Activated CD4-positive, alpha-beta memory T cell treated with anti-CD3 and anti-CD28 coated beads for 36 hours (primary cell): Measurements from ENCODE around the gene XIRP1. TPM values are rescaled to one million over a fixed set of nuclear protein-coding genes. Genes with fewer than 3 reads are reported as not detected.

Source experiments
- CTCF ChIA-PET: fragments of 350-600 bp; sonication (Branson Sonifier 250); formaldehyde crosslinking; loops from one replicate; lab custom pipeline; 2021; ENCODE audit warnings: antibody characterized with exemption, inconsistent platforms; lab: Charles Lee
- POLR2A ChIA-PET: fragments of 350-600 bp; sonication (Branson Sonifier 250); formaldehyde crosslinking; loops from one replicate; lab custom pipeline; 2021; ENCODE audit warnings: antibody characterized with exemption; lab: Charles Lee
- DNase-seq: peaks from one replicate; pipeline ENCODE4 v3.0.0-alpha.2; 2020
- H3K27ac Mint-ChIP-seq: one replicate; pipeline ENCODE4 v1.8.0; 2021; ENCODE audit warnings: mixed read lengths
- H3K27me3 Mint-ChIP-seq: one replicate; pipeline ENCODE4 v1.8.0; 2021; ENCODE audit warnings: mixed read lengths
- H3K36me3 Mint-ChIP-seq: one replicate; pipeline ENCODE4 v1.8.0; 2021; ENCODE audit warnings: mixed read lengths
- H3K4me1 Mint-ChIP-seq: one replicate; pipeline ENCODE4 v1.8.0; 2021; ENCODE audit warnings: low read depth, mixed read lengths
- H3K4me3 Mint-ChIP-seq: one replicate; pipeline ENCODE4 v1.8.0; 2021; ENCODE audit warnings: mild to moderate bottlenecking, mixed read lengths
- H3K9me3 Mint-ChIP-seq: one replicate; pipeline ENCODE4 v1.8.0; 2021; ENCODE audit warnings: mixed read lengths
- intact Hi-C: fragments of 100-400 bp; cut with micrococcal nuclease; formaldehyde crosslinking; loops from one replicate; pipeline ENCODE4 v1.15.1; 2023
- total RNA-seq, 2 experiments: library from RNA; stranded (reverse); gene quantifications; one replicate each; pipeline ENCODE4 v1.2.3, GENCODE V29; 2021

XIRP1 gene
- total RNA-seq, 2 experiments from 2014 or later = 1.3 to 1.6 TPM

- no peak overlapping the region for H3K4me3 Mint-ChIP-seq
- no peak overlapping the region for H3K27ac Mint-ChIP-seq
- H3K36me3 Mint-ChIP-seq = no peaks in the 10 kb centered on the region
- no peak for DNase-seq
- ChIA-PET CTCF (interaction anchor here (0.6 to 2.1 kb wide), 2 partner anchors 67 to 71 kb away, joined by 3 to 9 read pairs; no protein-coding TSS in a partner anchor), POLR2A (no interaction called here)
- H3K4me1 Mint-ChIP-seq = peaks cover 6% of the 10 kb centered on the region
- peaks cover 6% of the 10 kb centered on the region for H3K27me3 Mint-ChIP-seq
- intact Hi-C loops = no loop called here
- H3K9me3 Mint-ChIP-seq = no peaks in the 10 kb centered on the region
These were observed 28.7 kb upstream of the XIRP1 start for GRCh38 chr3:39221141-39221530.

- DNase-seq = no peak
- H3K9me3 Mint-ChIP-seq = no peaks in the 10 kb centered on the region
- ChIA-PET CTCF (interaction anchor here (0.6 to 2.1 kb wide), 4 partner anchors 30 to 73 kb away, joined by 3 to 9 read pairs (median 5); no protein-coding TSS in a partner anchor), POLR2A (no interaction called here)
- H3K4me3 Mint-ChIP-seq = no peak overlapping the region
- H3K36me3 Mint-ChIP-seq = no peaks in the 10 kb centered on the region
- H3K27ac Mint-ChIP-seq = no peak overlapping the region
- H3K4me1 Mint-ChIP-seq = peaks cover 9% of the 10 kb centered on the region
- H3K27me3 Mint-ChIP-seq = peaks cover 6% of the 10 kb centered on the region
- intact Hi-C loops = no loop called here
These were observed 28.2 kb upstream of the XIRP1 start for GRCh38 chr3:39220407-39221140.

DNA sequence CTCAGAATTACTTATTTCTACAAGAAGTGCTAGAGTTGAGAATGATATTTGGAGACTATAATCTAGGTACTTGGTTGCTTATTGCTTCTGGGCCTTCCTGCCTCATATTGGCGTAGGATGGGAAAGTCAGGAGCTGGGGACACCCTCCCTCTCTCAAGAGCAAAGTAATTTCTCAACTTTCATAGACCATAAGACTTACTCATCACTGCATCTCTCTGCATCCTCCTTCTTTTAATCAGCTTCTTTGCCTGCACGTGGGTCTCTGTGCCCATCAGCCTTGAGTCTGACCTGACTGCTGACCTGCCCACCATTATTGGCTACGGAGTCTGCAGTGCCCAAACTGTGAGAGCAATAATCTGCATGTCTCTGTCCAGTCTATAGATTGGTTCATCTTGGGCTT lies 27.3 kb upstream of the XIRP1 start:
- Mint-ChIP-seq H3K4me1 (peaks cover 9% of the 10 kb centered on the region), H3K27ac (no peak overlapping the region), H3K27me3 (peaks cover 6% of the 10 kb centered on the region), H3K9me3 (no peaks in the 10 kb centered on the region), H3K36me3 (no peaks in the 10 kb centered on the region), H3K4me3 (no peak overlapping the region)
- intact Hi-C loops = no loop called here
- POLR2A ChIA-PET = no interaction called here
- CTCF ChIA-PET = interaction anchor here (1.1 to 2.2 kb wide), 4 partner anchors 29 to 73 kb away, joined by 3 to 9 read pairs (median 8); no protein-coding TSS in a partner anchor
- DNase-seq = no peak

- intact Hi-C loops = no loop called here
- no peak overlapping the region for H3K4me3 Mint-ChIP-seq
- no peak overlapping the region for H3K27ac Mint-ChIP-seq
- ChIA-PET POLR2A (interaction anchor here (0.7 kb wide), 1 partner anchor 24 kb away, joined by 6 read pairs; no protein-coding TSS in a partner anchor), CTCF (interaction anchor here (0.9 to 2.8 kb wide), 4 partner anchors 26 to 89 kb away, joined by 3 to 12 read pairs (median 6); no protein-coding TSS in a partner anchor)
- H3K36me3 Mint-ChIP-seq = no peaks in the 10 kb centered on the region
- no peaks in the 10 kb centered on the region for H3K9me3 Mint-ChIP-seq
- DNase-seq = no peak
- peaks cover 9% of the 10 kb centered on the region for H3K4me1 Mint-ChIP-seq
- peaks cover 4% of the 10 kb centered on the region for H3K27me3 Mint-ChIP-seq
These were observed 23.9 kb upstream of the XIRP1 start for GRCh38 chr3:39216176-39216790.

DNA sequence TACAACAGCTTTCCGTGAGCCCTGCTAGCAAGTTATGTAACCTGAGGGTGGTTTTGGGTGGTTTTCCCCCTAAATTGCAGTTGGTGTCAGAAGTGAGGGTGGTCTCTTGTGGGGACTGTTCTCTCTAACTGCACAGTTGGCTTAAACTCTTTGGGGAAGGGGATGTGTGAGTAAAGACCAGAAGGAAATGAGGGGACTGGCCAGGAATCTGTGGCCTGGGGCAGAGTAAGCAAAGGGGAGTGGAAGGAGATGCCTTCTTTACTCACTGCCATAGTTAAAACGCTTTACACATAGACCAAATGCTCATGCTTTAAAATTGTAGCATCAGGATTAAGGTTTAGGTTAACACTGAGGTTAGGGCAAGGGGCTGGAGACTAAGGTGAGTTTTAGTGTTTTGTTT lies 21.2 kb upstream of the XIRP1 start:
- Mint-ChIP-seq H3K9me3 (no peaks in the 10 kb centered on the region), H3K4me1 (peaks cover 14% of the 10 kb centered on the region), H3K36me3 (no peaks in the 10 kb centered on the region), H3K27me3 (no peaks in the 10 kb centered on the region), H3K4me3 (no peak overlapping the region), H3K27ac (no peak overlapping the region)
- CTCF ChIA-PET = interaction anchor here (2.2 to 6.8 kb wide), 3 partner anchors 24 to 78 kb away, joined by 8 to 47 read pairs (median 9); no protein-coding TSS in a partner anchor
- POLR2A ChIA-PET = no interaction called here
- intact Hi-C loops = no loop called here
- no peak for DNase-seq

GRCh38 chr3:39212665-39213064 lies 20.3 kb upstream of the XIRP1 start:
- DNase-seq = no peak
- no peak overlapping the region for H3K4me3 Mint-ChIP-seq
- no peaks in the 10 kb centered on the region for H3K36me3 Mint-ChIP-seq
- ChIA-PET CTCF (interaction anchor here (0.7 to 6.8 kb wide), 3 partner anchors 23 to 79 kb away, joined by 3 to 47 read pairs (median 9); no protein-coding TSS in a partner anchor), POLR2A (no interaction called here)
- H3K9me3 Mint-ChIP-seq = no peaks in the 10 kb centered on the region
- intact Hi-C loops = no loop called here
- H3K27ac Mint-ChIP-seq = no peak overlapping the region
- H3K4me1 Mint-ChIP-seq = peaks cover 14% of the 10 kb centered on the region
- no peaks in the 10 kb centered on the region for H3K27me3 Mint-ChIP-seq

DNA sequence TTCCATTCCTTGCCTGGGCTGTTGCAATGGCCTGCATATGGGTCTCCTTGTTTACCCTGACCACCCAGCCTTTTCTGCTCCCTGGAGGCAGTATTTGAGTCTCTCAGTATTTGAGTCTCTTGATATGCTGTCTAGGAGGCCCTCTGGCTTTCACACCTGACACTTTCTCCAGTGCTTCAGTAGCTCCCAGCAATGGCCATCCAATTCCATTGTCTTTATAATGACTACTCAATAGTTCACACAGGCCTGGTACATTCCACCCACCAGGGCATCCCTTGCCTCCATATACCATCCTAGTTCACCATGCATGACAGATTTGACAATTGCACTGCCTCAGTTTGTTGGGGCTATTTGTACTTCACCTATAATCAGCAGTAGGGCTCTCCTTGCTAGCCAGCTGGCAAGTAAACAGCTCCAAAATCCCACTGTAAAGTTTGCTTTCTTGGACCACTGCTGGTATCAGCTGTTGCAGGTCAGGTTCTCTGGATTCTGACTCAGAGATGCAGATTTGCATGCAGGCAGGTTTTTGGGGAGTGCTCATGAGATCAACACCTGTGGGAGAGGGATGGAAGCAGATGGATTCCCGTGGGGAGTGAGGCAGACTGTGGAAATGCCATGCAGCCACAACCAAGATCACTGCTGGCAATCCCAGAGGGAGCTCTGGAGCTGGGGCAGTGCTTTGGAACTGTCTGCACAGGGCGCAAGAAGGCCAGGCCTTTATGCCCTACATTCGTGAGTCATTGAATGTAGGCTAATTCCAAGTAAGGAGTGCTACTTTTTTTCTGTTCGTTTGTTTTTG lies 19.1 kb upstream of the XIRP1 start:
- peaks cover 13% of the 10 kb centered on the region for H3K4me1 Mint-ChIP-seq
- CTCF ChIA-PET = interaction anchor here (5.5 to 6.8 kb wide), 2 partner anchors 76 to 80 kb away, joined by 47 to 62 read pairs; no protein-coding TSS in a partner anchor

GRCh38 chr3:39210078-39210477 lies 17.7 kb upstream of the XIRP1 start:
- CTCF ChIA-PET = interaction anchor here (5.5 to 6.8 kb wide), 2 partner anchors 77 to 81 kb away, joined by 47 to 62 read pairs; no protein-coding TSS in a partner anchor
- intact Hi-C loops = no loop called here
- Mint-ChIP-seq H3K9me3 (no peaks in the 10 kb centered on the region), H3K4me1 (peaks cover 5% of the 10 kb centered on the region), H3K4me3 (no peak overlapping the region), H3K27me3 (no peaks in the 10 kb centered on the region), H3K27ac (no peak overlapping the region), H3K36me3 (no peaks in the 10 kb centered on the region)
- POLR2A ChIA-PET = no interaction called here
- no peak for DNase-seq

More for the DNA sequence above, 19.1 kb upstream of the XIRP1 start:
- no peak for DNase-seq
- Mint-ChIP-seq H3K4me3 (no peak overlapping the region), H3K27me3 (no peaks in the 10 kb centered on the region), H3K27ac (no peak overlapping the region), H3K36me3 (no peaks in the 10 kb centered on the region), H3K9me3 (no peaks in the 10 kb centered on the region)
- intact Hi-C loops = no loop called here
- POLR2A ChIA-PET = no interaction called here

GRCh38 chr3:39209329-39209970 lies 17.1 kb upstream of the XIRP1 start:
- H3K4me3 Mint-ChIP-seq = no peak overlapping the region
- ChIA-PET POLR2A (no interaction called here), CTCF (interaction anchor here (1.0 to 6.8 kb wide), 4 partner anchors 21 to 85 kb away, joined by 3 to 62 read pairs (median 25); no protein-coding TSS in a partner anchor)
- intact Hi-C loops = loop anchor here (5.0 kb wide), 1 partner anchor 53 kb away; no protein-coding TSS in a partner anchor
- DNase-seq = no peak
- no peaks in the 10 kb centered on the region for H3K9me3 Mint-ChIP-seq
- no peaks in the 10 kb centered on the region for H3K36me3 Mint-ChIP-seq
- no peaks in the 10 kb centered on the region for H3K27me3 Mint-ChIP-seq
- H3K4me1 Mint-ChIP-seq = peaks cover 5% of the 10 kb centered on the region
- H3K27ac Mint-ChIP-seq = no peak overlapping the region

DNA sequence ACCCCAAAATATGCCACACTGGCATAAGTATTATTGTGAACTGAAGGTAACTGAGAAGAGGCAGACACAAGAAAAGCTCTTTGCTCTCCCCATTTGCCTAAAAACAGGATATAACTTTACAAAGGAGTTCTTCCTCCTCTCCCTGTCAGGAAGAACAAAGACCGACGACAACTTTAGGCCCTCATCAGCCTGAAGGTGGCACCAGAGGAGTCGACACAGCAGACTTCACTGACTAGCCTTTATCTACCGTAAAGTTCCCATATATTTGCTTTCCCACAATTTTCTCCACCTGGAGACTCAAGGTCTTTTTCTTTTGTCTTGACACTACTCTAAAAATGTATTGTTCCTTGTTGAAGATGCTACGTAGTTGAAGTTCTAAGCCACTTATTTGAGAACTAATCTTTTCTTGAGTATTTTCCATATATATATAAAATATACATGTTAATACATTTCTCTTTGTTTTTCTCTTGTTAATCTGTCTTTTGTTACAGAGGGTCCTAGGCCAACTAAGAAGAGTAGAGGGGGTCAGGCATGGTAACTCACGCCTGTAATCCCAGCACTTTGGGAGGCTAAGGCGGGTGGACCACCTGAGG lies 16.2 kb upstream of the XIRP1 start:
- Mint-ChIP-seq H3K36me3 (no peaks in the 10 kb centered on the region), H3K4me1 (peaks cover 5% of the 10 kb centered on the region), H3K27ac (no peak overlapping the region), H3K4me3 (no peak overlapping the region), H3K27me3 (no peaks in the 10 kb centered on the region), H3K9me3 (no peaks in the 10 kb centered on the region)
- intact Hi-C loops = loop anchor here (1.0 to 5.0 kb wide), 2 partner anchors 54 to 80 kb away; no protein-coding TSS in a partner anchor
- POLR2A ChIA-PET = no interaction called here
- peak; percentile 55 for DNase-seq
- CTCF ChIA-PET = interaction anchor here (0.8 to 6.8 kb wide), 6 partner anchors 20 to 86 kb away, joined by 3 to 62 read pairs (median 3); no protein-coding TSS in a partner anchor
